IgD-negative memory B cell (primary cell): Measurements from ENCODE around the gene MAFB. TPM values are rescaled to one million over a fixed set of nuclear protein-coding genes. Genes with fewer than 3 reads are reported as not detected.

Experiments used
- H3K27ac Mint-ChIP-seq, 3 donors: one replicate each; pipeline ENCODE4 v1.8.0; 2020 to 2022; ENCODE audit warnings: mild to moderate bottlenecking in 3 of 3, mixed read lengths in 3 of 3, moderate library complexity in 1 of 3
- H3K27me3 Mint-ChIP-seq: one replicate; pipeline ENCODE4 v1.8.0; 2021; ENCODE audit warnings: mixed read lengths
- H3K36me3 Mint-ChIP-seq: one replicate; pipeline ENCODE4 v1.8.0; 2020; ENCODE audit warnings: mild to moderate bottlenecking, mixed read lengths
- H3K4me1 Mint-ChIP-seq, 3 donors: one replicate each; pipeline ENCODE4 v1.8.0; 2020 to 2022; ENCODE audit warnings: mixed read lengths in 3 of 3, mild to moderate bottlenecking in 1 of 3
- H3K4me3 Mint-ChIP-seq, 4 donors: one replicate each; pipeline ENCODE4 v1.8.0; 2020 to 2022; ENCODE audit warnings: mild to moderate bottlenecking in 4 of 4, mixed read lengths in 4 of 4, moderate library complexity in 3 of 4
- H3K9me3 Mint-ChIP-seq, 3 donors: one replicate each; pipeline ENCODE4 v1.8.0; 2020 to 2021; ENCODE audit warnings: mixed read lengths in 3 of 3, mild to moderate bottlenecking in 1 of 3
- polyA plus RNA-seq: library from polyadenylated mRNA; unstranded; fragments of 300-500 nt; fragmentation: Illumina TruSeq; gene quantifications from one replicate; pipeline ENCODE4 v1.2.3, GENCODE V29; 2021

Gene MAFB
- polyA plus RNA-seq, 1 donor from 2014 or later, result not detected

DNA sequence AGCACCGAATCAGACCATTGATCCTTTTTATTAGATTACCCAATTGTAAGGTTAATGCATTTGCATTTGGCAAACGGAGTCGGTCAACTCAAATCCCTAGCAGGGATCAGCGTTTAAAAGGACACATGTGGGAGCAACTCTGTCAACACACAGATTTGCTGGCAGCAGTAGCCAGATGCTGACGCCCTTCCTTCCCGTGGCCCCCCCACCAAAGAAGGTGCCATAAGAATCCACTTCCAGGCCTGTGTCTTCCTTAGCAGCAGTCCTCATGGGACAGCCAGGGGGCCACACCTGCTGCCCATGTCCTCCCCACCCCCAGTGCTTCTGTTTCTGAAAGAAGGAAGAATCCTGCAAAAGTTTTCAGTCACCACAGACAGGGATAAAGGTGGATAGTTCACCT is 24.5 kb upstream of the MAFB start:
- no peaks in the 10 kb centered on the region for H3K9me3 Mint-ChIP-seq
- H3K4me1 Mint-ChIP-seq, result no peaks in the 10 kb centered on the region
- H3K36me3 Mint-ChIP-seq, result no peaks in the 10 kb centered on the region
- H3K27me3 Mint-ChIP-seq, result peaks cover 19% of the 10 kb centered on the region
- H3K27ac Mint-ChIP-seq, result no peak overlapping the region
- H3K4me3 Mint-ChIP-seq, result no peak overlapping the region

DNA sequence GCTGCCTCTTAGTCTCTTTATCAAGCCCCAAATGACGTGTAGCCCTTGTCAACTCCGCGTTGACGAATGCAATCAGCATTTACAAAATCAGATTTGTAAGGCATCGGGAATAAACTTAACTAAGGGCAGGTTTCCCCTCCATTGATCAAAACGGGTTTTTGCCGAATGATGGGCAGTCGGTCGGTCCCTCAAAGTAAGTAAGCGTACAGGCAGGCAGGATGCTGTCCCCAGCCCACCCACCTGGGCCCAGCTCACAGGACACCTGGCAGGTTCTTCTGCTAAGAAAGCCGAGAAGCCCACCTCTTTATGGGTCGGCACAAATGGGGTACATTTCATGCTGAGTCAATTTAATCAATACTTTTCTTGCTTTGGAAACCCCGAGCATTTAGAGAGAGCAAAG is 22.0 kb upstream of the MAFB start:
- Mint-ChIP-seq H3K27me3 (peaks cover 16% of the 10 kb centered on the region), H3K9me3 (no peaks in the 10 kb centered on the region), H3K4me3 (no peak overlapping the region), H3K27ac (no peak overlapping the region), H3K4me1 (no peaks in the 10 kb centered on the region), H3K36me3 (no peaks in the 10 kb centered on the region)

DNA sequence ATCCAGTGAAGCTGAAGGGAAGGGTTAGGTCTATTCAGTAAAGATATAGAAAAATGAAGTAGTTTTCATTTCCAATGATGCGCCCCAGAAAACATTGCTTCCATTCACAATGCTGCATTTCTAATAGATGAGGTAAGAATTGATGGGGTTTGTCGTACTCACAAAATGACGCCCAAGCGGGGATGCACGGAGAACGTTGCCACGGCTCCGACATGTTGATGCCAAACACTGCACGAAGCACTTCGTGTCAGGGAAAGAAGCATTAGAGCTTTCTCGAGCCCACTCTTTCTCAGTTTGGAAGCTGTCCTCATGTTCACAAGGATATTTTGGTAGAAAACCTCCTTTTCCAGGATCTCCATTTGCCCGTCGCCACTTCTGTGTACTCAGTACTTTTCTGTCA is 21.6 kb upstream of the MAFB start:
- H3K4me1 Mint-ChIP-seq, result no peaks in the 10 kb centered on the region
- no peak overlapping the region for H3K27ac Mint-ChIP-seq
- H3K4me3 Mint-ChIP-seq, result no peak overlapping the region
- H3K27me3 Mint-ChIP-seq, result peaks cover 14% of the 10 kb centered on the region
- H3K9me3 Mint-ChIP-seq, result no peaks in the 10 kb centered on the region
- no peaks in the 10 kb centered on the region for H3K36me3 Mint-ChIP-seq

DNA sequence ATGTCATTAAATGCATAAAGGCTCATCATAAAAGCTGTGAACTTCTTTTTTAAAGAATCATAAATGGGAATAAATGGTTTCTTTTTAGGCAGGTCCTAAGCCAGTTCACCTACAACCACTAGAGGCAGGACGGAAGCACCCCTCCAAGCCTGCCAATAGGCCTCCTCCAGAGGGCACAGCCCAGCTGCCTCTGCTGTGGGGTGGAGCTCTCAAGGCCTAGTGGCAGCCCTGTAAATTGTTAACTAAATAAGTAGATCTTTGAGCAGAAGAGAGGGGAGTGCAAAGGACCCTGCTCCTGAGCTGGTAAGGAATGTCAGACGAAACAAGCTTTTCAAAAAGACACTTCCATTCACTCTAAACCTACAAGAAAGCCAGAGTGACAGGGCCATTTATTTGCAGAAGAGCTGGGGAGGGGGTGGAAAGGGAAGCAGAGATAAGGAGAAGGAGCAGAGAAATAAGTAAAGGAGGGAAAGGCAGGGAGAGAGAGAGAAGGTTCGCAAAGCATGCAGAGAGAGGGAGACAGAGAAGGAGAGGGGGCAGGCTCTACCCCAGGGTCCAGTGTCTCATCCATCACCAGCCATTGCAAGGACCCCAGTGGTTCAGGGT is 18.0 kb upstream of the MAFB start:
- H3K27me3 Mint-ChIP-seq, result peaks cover 3% of the 10 kb centered on the region
- H3K27ac Mint-ChIP-seq, result no peak overlapping the region
- H3K4me1 Mint-ChIP-seq, result no peaks in the 10 kb centered on the region
- no peaks in the 10 kb centered on the region for H3K36me3 Mint-ChIP-seq
- peaks cover 0 to 2% (median 0%) of the 10 kb centered on the region in 3 donors for H3K9me3 Mint-ChIP-seq
- H3K4me3 Mint-ChIP-seq, result no peak overlapping the region

DNA sequence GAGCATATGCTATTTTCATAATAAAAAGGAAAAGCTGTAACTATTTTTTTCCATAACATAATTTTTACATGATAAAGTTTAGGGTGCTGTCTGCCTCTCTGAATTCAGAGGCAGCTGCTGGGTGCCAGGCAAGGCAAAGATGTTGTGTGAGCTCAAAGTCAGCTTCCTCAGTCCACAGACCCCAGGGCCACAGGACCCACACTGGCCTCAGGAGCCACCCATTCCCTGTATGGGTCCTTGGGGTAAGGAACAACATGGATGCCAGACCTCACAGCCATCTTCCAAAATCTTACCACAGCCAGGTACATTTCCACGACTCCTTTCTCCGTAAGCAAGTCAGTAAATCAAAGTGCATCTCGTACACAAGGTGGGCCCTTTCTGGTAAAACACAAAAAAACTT is 16.4 kb upstream of the MAFB start:
- no peaks in the 10 kb centered on the region for H3K36me3 Mint-ChIP-seq
- peaks cover 0 to 2% (median 0%) of the 10 kb centered on the region in 3 donors for H3K9me3 Mint-ChIP-seq
- no peaks in the 10 kb centered on the region for H3K4me1 Mint-ChIP-seq
- H3K27me3 Mint-ChIP-seq, result peaks cover 3% of the 10 kb centered on the region
- no peak overlapping the region for H3K4me3 Mint-ChIP-seq
- no peak overlapping the region for H3K27ac Mint-ChIP-seq

DNA sequence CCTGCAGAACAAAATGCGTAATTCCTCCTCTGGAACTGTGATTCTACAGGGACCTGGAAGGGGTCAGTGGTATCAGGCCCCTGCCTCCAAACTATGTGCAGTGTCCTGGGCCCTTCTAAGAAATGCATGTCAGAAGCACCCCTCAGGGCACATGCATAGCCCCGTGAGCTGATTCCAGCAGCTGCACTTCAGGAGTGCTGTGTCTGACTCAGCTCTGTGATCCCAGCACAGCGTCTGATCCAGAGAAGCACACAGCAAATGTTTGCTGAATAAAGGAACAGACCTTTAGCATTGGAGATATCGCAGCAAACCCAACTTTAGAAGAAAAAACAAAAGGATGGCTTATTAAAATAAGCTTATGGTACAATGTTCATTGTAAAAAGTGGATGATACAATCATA is 15.8 kb upstream of the MAFB start:
- peaks cover 0 to 4% (median 0%) of the 10 kb centered on the region in 3 donors for H3K9me3 Mint-ChIP-seq
- H3K27me3 Mint-ChIP-seq, result peaks cover 3% of the 10 kb centered on the region
- no peak overlapping the region for H3K4me3 Mint-ChIP-seq
- H3K4me1 Mint-ChIP-seq, result no peaks in the 10 kb centered on the region
- H3K36me3 Mint-ChIP-seq, result no peaks in the 10 kb centered on the region
- no peak overlapping the region for H3K27ac Mint-ChIP-seq

DNA sequence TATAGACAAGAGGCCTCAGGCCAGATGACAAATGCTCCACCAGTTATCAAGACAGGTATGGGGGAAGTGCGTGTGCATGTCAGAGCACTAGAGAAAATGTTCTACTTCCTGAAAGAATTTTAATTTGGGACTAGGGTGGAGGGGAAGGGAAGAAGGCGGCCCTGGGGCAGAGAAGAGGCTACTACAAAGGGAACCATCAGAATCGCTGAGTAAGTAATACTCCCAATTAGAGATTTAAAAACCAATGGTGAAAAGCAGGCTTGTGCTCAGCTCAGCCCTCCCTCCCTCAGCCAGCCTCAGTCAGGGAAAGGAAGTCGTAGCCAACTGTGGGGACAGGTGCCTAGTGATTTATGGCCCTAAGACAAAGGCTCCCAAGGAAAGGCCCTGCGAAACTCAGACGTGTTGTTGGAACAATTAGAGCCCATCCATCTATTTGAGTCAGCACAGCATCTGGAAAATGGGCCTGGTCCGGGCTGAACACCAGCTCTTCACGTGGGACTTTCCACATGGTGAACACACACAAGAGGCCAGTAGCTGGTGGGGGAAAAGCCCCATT is 15.0 kb upstream of the MAFB start:
- Mint-ChIP-seq H3K27ac (no peak overlapping the region), H3K27me3 (peaks cover 3% of the 10 kb centered on the region), H3K4me3 (no peak overlapping the region), H3K4me1 (no peaks in the 10 kb centered on the region), H3K36me3 (no peaks in the 10 kb centered on the region), H3K9me3 (peaks cover 0 to 4% (median 0%) of the 10 kb centered on the region in 3 donors)

DNA sequence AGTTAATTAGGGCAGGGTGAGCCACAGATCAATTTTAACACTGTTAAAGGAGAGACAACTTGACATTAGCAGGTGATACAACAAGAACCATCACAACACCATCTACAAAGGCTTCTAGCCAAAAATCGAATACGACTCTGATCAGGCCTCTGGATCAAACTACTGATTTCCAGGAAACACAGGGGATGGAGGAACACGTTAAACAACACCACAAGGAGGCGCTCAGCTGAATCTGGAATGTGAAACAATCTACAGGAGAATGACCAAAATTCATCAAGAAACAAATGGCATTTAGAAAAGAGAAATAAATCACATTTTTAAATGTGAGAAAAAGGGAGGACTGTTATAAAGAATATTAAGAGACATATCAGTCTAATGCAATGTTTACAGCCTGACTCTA is 13.5 kb upstream of the MAFB start:
- Mint-ChIP-seq H3K27me3 (peaks cover 5% of the 10 kb centered on the region), H3K4me3 (no peak overlapping the region), H3K36me3 (no peaks in the 10 kb centered on the region), H3K27ac (peak overlapping the region in 1 of 3 donors; percentile 78), H3K4me1 (no peaks in the 10 kb centered on the region), H3K9me3 (peaks cover 0 to 7% (median 5%) of the 10 kb centered on the region in 3 donors)

DNA sequence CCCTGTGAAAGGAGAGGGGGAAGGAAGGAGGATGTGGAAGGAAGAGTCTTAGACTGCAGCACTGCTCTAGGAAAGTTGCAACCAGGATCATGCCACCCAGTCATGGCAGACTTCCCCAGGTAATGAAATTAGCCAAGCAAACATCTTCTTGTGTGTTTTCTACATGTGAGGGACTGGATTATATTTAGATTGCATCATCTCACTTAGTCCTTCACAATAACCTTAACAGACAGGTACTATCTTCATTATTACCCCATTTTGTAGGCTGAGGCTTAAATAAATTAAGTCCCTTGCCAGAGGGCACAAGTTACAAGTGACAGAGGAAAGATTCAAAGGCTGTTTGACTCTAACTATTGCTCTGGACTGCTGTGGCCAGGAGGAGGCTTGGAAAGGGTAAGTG is 9.7 kb upstream of the MAFB start:
- Mint-ChIP-seq H3K9me3 (peaks cover 0 to 7% (median 5%) of the 10 kb centered on the region in 3 donors), H3K27me3 (peaks cover 31% of the 10 kb centered on the region), H3K4me3 (no peak overlapping the region), H3K4me1 (no peaks in the 10 kb centered on the region), H3K27ac (no peak overlapping the region), H3K36me3 (no peaks in the 10 kb centered on the region)

DNA sequence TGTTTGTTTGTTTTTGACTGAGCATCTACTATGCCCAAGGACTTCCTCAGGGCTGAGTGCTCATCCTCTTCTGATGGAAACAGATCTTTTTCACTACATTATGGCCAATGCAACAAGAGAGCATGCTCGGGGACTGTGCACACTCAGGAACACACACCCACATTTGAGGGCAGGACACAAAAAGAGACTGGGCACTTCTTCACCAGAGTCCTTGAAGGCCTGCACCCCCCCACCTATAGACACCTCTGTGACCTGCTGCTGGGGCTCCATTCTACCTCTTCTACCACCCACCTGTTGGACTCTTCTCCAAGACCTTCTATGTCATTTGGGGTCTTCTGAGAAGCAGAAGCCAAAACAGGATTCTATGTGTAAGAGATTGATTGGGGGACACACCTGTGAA is 9.2 kb upstream of the MAFB start:
- Mint-ChIP-seq H3K27me3 (peaks cover 34% of the 10 kb centered on the region), H3K27ac (peak overlapping the region in 1 of 3 donors; percentile 49), H3K4me1 (no peaks in the 10 kb centered on the region), H3K4me3 (no peak overlapping the region), H3K36me3 (no peaks in the 10 kb centered on the region), H3K9me3 (peaks cover 0 to 7% (median 5%) of the 10 kb centered on the region in 3 donors)

DNA sequence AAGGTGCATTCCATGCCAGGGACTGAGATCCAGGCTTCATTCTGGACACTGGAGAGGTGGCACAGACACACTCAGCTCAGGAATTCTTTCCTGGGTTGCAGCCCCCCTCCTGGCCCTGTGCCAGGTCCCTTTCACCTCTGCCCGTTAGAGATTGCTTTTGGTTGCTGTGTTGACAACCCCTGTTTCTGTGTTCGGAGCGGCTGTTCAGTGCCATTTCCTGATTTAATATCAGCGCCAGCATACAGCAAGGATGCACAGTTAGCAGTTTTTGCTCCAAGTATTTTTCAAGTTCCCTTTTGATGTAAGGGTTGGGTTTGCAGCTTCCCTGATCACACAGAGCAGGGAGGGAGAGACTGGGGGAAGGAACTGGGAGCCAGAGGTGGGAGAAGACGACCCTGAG is 8.5 kb upstream of the MAFB start:
- Mint-ChIP-seq H3K4me3 (no peak overlapping the region), H3K27ac (peak overlapping the region in 1 of 3 donors; percentile 49), H3K36me3 (no peaks in the 10 kb centered on the region), H3K9me3 (peaks cover 0 to 5% (median 5%) of the 10 kb centered on the region in 3 donors), H3K4me1 (no peaks in the 10 kb centered on the region), H3K27me3 (peaks cover 40% of the 10 kb centered on the region)

DNA sequence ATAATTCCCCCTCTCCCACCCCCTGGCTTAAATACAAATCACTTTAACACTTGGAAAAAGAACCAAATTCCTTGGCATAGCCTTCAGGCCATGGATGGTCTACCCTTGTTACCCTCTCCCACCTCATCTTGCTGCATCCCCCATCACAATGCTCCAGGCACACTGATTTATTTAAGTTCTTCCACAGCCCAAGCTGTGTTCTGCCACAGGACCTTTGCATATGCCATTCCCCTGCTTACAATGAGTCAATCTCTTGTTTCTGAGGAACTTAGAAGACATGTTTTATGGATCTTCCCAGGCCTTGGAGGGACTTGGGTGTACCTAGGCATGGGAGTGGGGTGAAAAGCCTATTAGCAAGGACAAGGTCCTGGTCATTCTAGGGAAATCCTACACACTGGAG is 6.2 kb upstream of the MAFB start:
- H3K36me3 Mint-ChIP-seq, result no peaks in the 10 kb centered on the region
- H3K27ac Mint-ChIP-seq, result no peak overlapping the region
- H3K27me3 Mint-ChIP-seq, result peaks cover 58% of the 10 kb centered on the region
- peaks cover 0 to 5% (median 4%) of the 10 kb centered on the region in 3 donors for H3K9me3 Mint-ChIP-seq
- H3K4me3 Mint-ChIP-seq, result no peak overlapping the region
- H3K4me1 Mint-ChIP-seq, result peaks cover 0 to 6% (median under 1%) of the 10 kb centered on the region in 3 donors

DNA sequence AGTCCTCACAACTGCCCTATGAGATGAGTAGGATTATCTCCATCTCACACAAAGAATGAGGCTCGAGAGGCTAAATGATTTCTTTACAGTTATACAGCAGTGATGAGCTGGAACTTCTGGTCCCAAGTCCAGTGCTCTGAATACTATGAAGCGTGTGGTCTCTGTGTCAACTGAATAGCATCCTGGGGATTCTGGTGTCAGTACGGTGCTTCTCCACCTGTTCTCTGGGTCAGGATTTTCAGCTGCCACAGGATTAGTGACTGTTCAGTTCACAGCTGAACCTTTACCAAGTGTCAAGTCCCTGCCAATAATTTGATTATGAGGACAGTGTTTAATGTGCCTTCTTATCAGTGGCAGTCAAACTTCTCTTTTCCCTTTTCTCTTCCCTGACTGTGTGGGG is 5.2 kb upstream of the MAFB start:
- Mint-ChIP-seq H3K9me3 (peaks cover 0 to 5% (median 2%) of the 10 kb centered on the region in 3 donors), H3K36me3 (no peaks in the 10 kb centered on the region), H3K27me3 (peaks cover 62% of the 10 kb centered on the region), H3K4me1 (peaks cover 2 to 9% (median 7%) of the 10 kb centered on the region in 3 donors), H3K27ac (no peak overlapping the region), H3K4me3 (no peak overlapping the region)

DNA sequence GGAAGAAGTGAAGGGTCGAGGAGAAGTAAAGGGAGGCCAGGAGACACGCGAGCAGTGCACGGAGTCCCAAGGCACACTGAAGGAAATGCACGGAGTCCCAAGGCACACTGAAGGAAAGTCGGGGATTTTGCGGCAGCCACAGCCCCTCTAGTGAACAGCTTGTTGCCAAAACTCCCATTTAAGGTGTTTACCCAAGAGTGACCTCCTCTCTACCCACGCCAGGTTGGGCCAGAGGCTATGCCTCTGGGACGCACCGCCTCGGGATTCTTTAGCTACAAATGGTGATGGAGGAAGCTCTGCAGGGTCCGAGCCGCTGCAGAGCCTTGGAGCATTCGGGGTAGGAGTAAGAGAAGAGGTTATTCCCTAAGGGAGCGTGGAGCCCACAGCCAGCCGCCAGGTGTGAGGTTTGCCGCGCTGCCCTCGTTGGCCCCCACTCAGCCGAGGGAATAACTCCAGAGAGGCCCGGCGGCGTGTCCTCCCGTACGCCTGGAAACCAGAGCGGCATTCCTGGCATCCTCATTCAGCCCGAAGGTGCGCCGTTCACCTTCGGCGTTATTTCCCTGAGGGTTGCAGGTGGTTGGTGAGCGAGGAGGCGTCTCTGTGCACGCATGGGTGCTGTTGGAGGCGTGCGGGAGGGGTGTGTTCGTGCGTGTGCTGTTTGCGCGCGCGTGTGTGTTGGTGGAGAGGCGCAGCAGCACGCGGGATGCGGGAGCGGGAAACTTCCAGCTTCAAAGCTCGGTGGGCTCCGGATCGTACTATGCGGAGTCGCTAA is 3.4 kb upstream of the MAFB start:
- peak overlapping the region in 2 of 4 donors; percentile 21 to 63 for H3K4me3 Mint-ChIP-seq
- H3K27me3 Mint-ChIP-seq, result peaks cover 68% of the 10 kb centered on the region
- no peaks in the 10 kb centered on the region for H3K36me3 Mint-ChIP-seq
- peak overlapping the region in 1 of 3 donors; percentile 50 for H3K27ac Mint-ChIP-seq
- H3K9me3 Mint-ChIP-seq, result no peaks in the 10 kb centered on the region
- H3K4me1 Mint-ChIP-seq, result peaks cover 2 to 9% (median 7%) of the 10 kb centered on the region in 3 donors

DNA sequence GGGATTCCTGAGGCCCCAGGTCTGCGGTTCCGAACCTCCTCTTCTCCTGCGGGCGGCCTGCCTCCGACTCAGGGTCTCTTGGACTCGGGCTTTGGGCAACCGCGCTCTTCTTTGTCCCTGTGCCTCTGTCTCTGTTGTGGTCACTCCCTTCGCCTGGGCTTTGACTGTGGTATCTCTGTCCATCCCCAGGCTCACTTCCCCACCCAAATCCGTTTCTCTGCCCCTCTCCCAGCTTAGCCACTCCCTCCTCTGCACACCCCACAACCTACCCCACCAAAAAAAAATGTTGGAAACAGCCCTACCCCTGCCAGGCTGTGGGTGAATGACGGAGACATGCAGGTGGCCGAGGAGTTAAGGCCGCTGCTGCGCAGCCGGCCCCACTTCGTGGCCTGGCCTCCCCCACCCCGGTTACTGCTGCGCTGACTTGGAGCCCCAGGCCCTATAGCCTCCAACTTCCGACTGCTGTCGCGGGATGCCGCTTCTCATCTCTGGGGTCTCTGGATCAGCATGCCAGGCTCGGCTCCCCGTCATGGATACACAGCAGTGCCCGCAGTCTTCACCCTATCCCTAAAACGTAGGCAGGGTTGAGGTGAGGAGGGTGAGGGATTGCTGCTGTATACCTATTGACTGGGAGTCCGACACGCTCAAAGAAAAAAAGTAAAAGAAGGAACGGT is 2.7 kb upstream of the MAFB start:
- Mint-ChIP-seq H3K9me3 (no peaks in the 10 kb centered on the region), H3K36me3 (no peaks in the 10 kb centered on the region), H3K4me1 (peaks cover 2 to 9% (median 7%) of the 10 kb centered on the region in 3 donors), H3K27me3 (peaks cover 68% of the 10 kb centered on the region), H3K4me3 (peak overlapping the region in 2 of 4 donors; percentile 21 to 33), H3K27ac (peak overlapping the region in 2 of 3 donors; percentile 50 to 96)
